ENCODE data around the gene CAMK1D. TPM values are rescaled to one million over a fixed set of nuclear protein-coding genes. Genes with fewer than 3 reads are reported as not detected.

Gene CAMK1D
- total RNA-seq, 1 donor from 2014 or later, result 58.8 TPM

GRCh38 chr10:12639996-12640944, 290.9 kb downstream of the CAMK1D start:
- no peak for ATAC-seq (ENCODE audit: low read depth)
- Mint-ChIP-seq H3K27ac (no peak overlapping the region), H3K9me3 (no peaks in the 10 kb centered on the region), H3K36me3 (ENCODE audit: low read depth) (peaks cover 27% of the 10 kb centered on the region), H3K4me1 (peaks cover 30% of the 10 kb centered on the region), H3K4me3 (no peak overlapping the region), H3K27me3 (no peaks in the 10 kb centered on the region)
- ChIA-PET CTCF (interaction anchor here (0.9 to 2.5 kb wide), 2 partner anchors 16 to 425 kb away, joined by 4 to 8 read pairs; no protein-coding TSS in a partner anchor), POLR2A (no interaction called here)
- DNase-seq, result no peak
- intact Hi-C loops (cut with micrococcal nuclease), result no loop called here
- no peak for TF ChIP-seq CTCF (IDR thresholded peaks at IDR 0.05)

GRCh38 chr10:12642036-12642435, 292.7 kb downstream of the CAMK1D start:
- CTCF ChIA-PET, result no interaction called here
- no peak overlapping the region for H3K4me3 Mint-ChIP-seq

GRCh38 chr10:12643279-12643678, 293.9 kb downstream of the CAMK1D start:
- H3K36me3 Mint-ChIP-seq (ENCODE audit: low read depth), result peaks cover 17% of the 10 kb centered on the region
- no peaks in the 10 kb centered on the region for H3K9me3 Mint-ChIP-seq
- no peak for TF ChIP-seq CTCF (IDR thresholded peaks at IDR 0.05)
- ATAC-seq (ENCODE audit: low read depth) (no peak), DNase-seq (no peak)
- H3K27me3 Mint-ChIP-seq, result no peaks in the 10 kb centered on the region
- POLR2A ChIA-PET, result no interaction called here
- no peak overlapping the region for H3K4me3 Mint-ChIP-seq
- intact Hi-C loops (cut with micrococcal nuclease), result no loop called here
- no peak overlapping the region for H3K27ac Mint-ChIP-seq
- CTCF ChIA-PET, result interaction anchor here (1.2 kb wide), 1 partner anchor 14 kb away, joined by 3 read pairs; no protein-coding TSS in a partner anchor
- peaks cover 15% of the 10 kb centered on the region for H3K4me1 Mint-ChIP-seq

More at GRCh38 chr10:12642036-12642435, 292.7 kb downstream of the CAMK1D start:
- Mint-ChIP-seq H3K9me3 (no peaks in the 10 kb centered on the region), H3K4me1 (peaks cover 23% of the 10 kb centered on the region), H3K27me3 (no peaks in the 10 kb centered on the region), H3K27ac (peak overlapping the region; percentile 11), H3K36me3 (ENCODE audit: low read depth) (peaks cover 20% of the 10 kb centered on the region)
- DNase-seq, result no peak
- POLR2A ChIA-PET, result no interaction called here
- TF ChIP-seq CTCF (IDR thresholded peaks at IDR 0.05), result no peak
- ATAC-seq (ENCODE audit: low read depth), result no peak
- intact Hi-C loops (cut with micrococcal nuclease), result no loop called here

GRCh38 chr10:12644380-12645144, 295.2 kb downstream of the CAMK1D start:
- DNase-seq, result no peak
- ChIA-PET CTCF (interaction anchor here (5.1 kb wide), 1 partner anchor 12 kb away, joined by 21 read pairs; no protein-coding TSS in a partner anchor), POLR2A (interaction anchor here (0.6 kb wide), 1 partner anchor 510 kb away, joined by 3 read pairs; no protein-coding TSS in a partner anchor)
- ATAC-seq (ENCODE audit: low read depth), result no peak
- Mint-ChIP-seq H3K4me3 (no peak overlapping the region), H3K36me3 (ENCODE audit: low read depth) (peaks cover 24% of the 10 kb centered on the region), H3K4me1 (peaks cover 13% of the 10 kb centered on the region), H3K27me3 (no peaks in the 10 kb centered on the region), H3K27ac (no peak overlapping the region), H3K9me3 (no peaks in the 10 kb centered on the region)
- intact Hi-C loops (cut with micrococcal nuclease), result no loop called here
- TF ChIP-seq CTCF (IDR thresholded peaks at IDR 0.05), result no peak

GRCh38 chr10:12645449-12645848, 296.1 kb downstream of the CAMK1D start:
- peaks cover 29% of the 10 kb centered on the region for H3K36me3 Mint-ChIP-seq (ENCODE audit: low read depth)
- ChIA-PET CTCF (interaction anchor here (5.1 kb wide), 1 partner anchor 11 kb away, joined by 21 read pairs; no protein-coding TSS in a partner anchor), POLR2A (no interaction called here)
- no peak overlapping the region for H3K4me3 Mint-ChIP-seq
- H3K27ac Mint-ChIP-seq, result no peak overlapping the region
- intact Hi-C loops (cut with micrococcal nuclease), result no loop called here
- ATAC-seq (ENCODE audit: low read depth), result no peak
- no peak for TF ChIP-seq CTCF (IDR thresholded peaks at IDR 0.05)
- no peaks in the 10 kb centered on the region for H3K9me3 Mint-ChIP-seq
- no peaks in the 10 kb centered on the region for H3K27me3 Mint-ChIP-seq
- peaks cover 7% of the 10 kb centered on the region for H3K4me1 Mint-ChIP-seq
- DNase-seq, result no peak

Measured in activated B cell treated with CpG ODN at 0.5 μM for 24 hours (primary cell).